ENCODE results near the gene MUL1.
"Not testable (repeated sequence)": the region's sequence is repeated elsewhere in the genome, so short reads cannot be mapped to it uniquely, and the experiment has no call there.

MUL1 gene

GRCh38 chr1:20511518-20512428 is 3.8 kb upstream of the MUL1 start:
- DNase-seq, result no peak

GRCh38 chr1:20508411-20508771 is 440 bp upstream of the MUL1 start:
- no peak for DNase-seq

GRCh38 chr1:20507248-20507563 is 745 bp downstream of the MUL1 start:
- DNase-seq, result no peak

- no peak for DNase-seq
Measured at GRCh38 chr1:20505488-20505887, 2.5 kb downstream of the MUL1 start.

- DNase-seq, result no peak
Measured at GRCh38 chr1:20500716-20501115, 7.2 kb downstream of the MUL1 start.

- no peak for DNase-seq
Measured at GRCh38 chr1:20499718-20500117, 8.2 kb downstream of the MUL1 start.

- no peak for DNase-seq
Measured at GRCh38 chr1:20499105-20499504, 8.8 kb downstream of the MUL1 start.

GRCh38 chr1:20498116-20498515 is 9.8 kb downstream of the MUL1 start:
- no peak for DNase-seq

- DNase-seq, result no peak
Measured at GRCh38 chr1:20497506-20497905, 10.4 kb downstream of the MUL1 start.

GRCh38 chr1:20496725-20497383 is 11.1 kb downstream of the MUL1 start:
- not testable (repeated sequence) for DNase-seq

- DNase-seq, result no peak
Measured at GRCh38 chr1:20496241-20496661, 11.7 kb downstream of the MUL1 start.

GRCh38 chr1:20495661-20496060 is 12.3 kb downstream of the MUL1 start:
- no peak for DNase-seq

GRCh38 chr1:20494609-20495311 is 13.2 kb downstream of the MUL1 start:
- no peak for DNase-seq

- peak; percentile 95 for DNase-seq
Measured at GRCh38 chr1:20493839-20494608, 13.9 kb downstream of the MUL1 start.

GRCh38 chr1:20493309-20493708 is 14.6 kb downstream of the MUL1 start:
- DNase-seq, result no peak

GRCh38 chr1:20492751-20493150 is 15.2 kb downstream of the MUL1 start:
- DNase-seq, result no peak

- DNase-seq, result no peak
Measured at GRCh38 chr1:20491866-20492265, 16.1 kb downstream of the MUL1 start.

- no peak for DNase-seq
Measured at GRCh38 chr1:20491178-20491577, 16.8 kb downstream of the MUL1 start.

- DNase-seq, result no peak
Measured at GRCh38 chr1:20487236-20487590, 20.7 kb downstream of the MUL1 start.

GRCh38 chr1:20486457-20487235 is 21.3 kb downstream of the MUL1 start:
- peak; percentile 92 for DNase-seq

- peak; percentile 50 for DNase-seq
Measured at GRCh38 chr1:20485527-20486456, 22.2 kb downstream of the MUL1 start, which contains the start of gene CAMK2N1. TSS of gene CAMK2N1 (minus strand) at chr1:20486210. CDS start at chr1:20485379, 831 bp downstream.
